Measurements from ENCODE around the gene INPP1.

Gene INPP1

GRCh38 chr2:190379249-190379964 is 36.0 kb downstream of the INPP1 start:
- TF ChIP-seq, protein P1, sequence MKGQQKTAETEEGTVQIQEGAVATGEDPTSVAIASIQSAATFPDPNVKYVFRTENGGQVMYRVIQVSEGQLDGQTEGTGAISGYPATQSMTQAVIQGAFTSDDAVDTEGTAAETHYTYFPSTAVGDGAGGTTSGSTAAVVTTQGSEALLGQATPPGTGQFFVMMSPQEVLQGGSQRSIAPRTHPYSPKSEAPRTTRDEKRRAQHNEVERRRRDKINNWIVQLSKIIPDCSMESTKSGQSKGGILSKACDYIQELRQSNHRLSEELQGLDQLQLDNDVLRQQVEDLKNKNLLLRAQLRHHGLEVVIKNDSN (IDR thresholded peaks at IDR 0.05), result no peak
- TF ChIP-seq YY1 (IDR thresholded peaks at IDR 0.05; ENCODE audit: low read depth), result no peak

DNA sequence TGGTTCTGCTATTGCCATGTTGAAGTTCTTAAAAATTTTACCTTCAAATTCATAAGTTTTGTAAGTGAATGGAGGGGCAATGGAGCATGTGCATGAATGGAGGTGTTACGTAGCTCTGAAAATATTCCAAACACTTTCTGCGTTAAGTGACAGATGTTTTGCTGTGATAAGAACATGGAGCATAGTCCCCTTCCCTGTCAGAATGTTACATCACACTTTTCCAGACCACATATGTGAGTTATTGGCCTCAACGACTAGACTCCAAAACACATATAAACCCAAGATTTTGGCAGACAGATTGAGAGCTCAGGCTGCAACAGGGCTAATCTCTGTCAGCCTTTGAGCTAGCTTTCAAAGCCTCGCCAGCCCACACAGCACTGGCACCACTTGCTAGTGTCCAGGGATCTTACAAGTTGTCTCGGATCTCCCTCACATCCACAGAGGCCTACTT is 37.6 kb downstream of the INPP1 start:
- no peak for TF ChIP-seq CREB1 (IDR thresholded peaks at IDR 0.05; ENCODE audit: low read depth)
- TF ChIP-seq RAD21 (IDR thresholded peaks at IDR 0.05; ENCODE audit: low read depth), result no peak
- no peak for TF ChIP-seq ZBTB7A (IDR thresholded peaks at IDR 0.05; ENCODE audit: low read depth)
- no peak for TF ChIP-seq YY1 (IDR thresholded peaks at IDR 0.05; ENCODE audit: low read depth)
- TF ChIP-seq, protein P2, sequence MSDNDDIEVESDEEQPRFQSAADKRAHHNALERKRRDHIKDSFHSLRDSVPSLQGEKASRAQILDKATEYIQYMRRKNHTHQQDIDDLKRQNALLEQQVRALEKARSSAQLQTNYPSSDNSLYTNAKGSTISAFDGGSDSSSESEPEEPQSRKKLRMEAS (IDR thresholded peaks at IDR 0.05), result no peak
- TF ChIP-seq TAF1 (IDR thresholded peaks at IDR 0.05; ENCODE audit: low read depth), result no peak
- TF ChIP-seq, protein P1 (IDR thresholded peaks at IDR 0.05), result no peak
- no peak for TF ChIP-seq NFIC (IDR thresholded peaks at IDR 0.05)
- TF ChIP-seq FOXM1 (IDR thresholded peaks at IDR 0.05; ENCODE audit: borderline replicate concordance, low read depth), result no peak

- TF ChIP-seq, protein P1 (IDR thresholded peaks at IDR 0.05), result no peak
- TF ChIP-seq TEAD4 (IDR thresholded peaks at IDR 0.05) (no peak), CREB1 (IDR thresholded peaks at IDR 0.05; ENCODE audit: low read depth) (no peak), YY1 (IDR thresholded peaks at IDR 0.05; ENCODE audit: low read depth) (no peak), RAD21 (IDR thresholded peaks at IDR 0.05; ENCODE audit: low read depth) (peak; percentile 87), ZBTB7A (IDR thresholded peaks at IDR 0.05; ENCODE audit: low read depth) (no peak), NFIC (IDR thresholded peaks at IDR 0.05) (no peak), FOXM1 (IDR thresholded peaks at IDR 0.05; ENCODE audit: borderline replicate concordance, low read depth) (no peak)
Observed at GRCh38 chr2:190382851-190383250, 39.5 kb downstream of the INPP1 start.

DNA sequence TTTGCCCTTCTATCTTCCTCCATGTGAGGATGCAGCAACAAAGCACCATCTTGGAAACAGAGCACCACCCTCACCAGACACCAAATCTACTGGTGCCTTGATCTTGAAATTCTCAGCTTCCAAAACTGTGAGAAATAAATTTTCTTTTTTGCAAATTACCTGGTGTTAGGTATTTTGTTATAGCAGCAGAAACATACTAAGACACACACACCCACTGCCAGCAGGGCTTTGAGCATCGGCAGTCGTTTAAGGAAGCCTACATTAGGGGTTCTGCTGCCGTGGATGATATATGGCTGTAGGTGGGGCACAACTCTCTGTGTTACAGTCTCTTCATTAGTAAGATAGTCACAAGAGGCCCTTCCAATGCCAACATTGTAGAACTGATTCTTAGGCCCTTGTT is 44.0 kb downstream of the INPP1 start:
- TF ChIP-seq CEBPB (IDR thresholded peaks at IDR 0.05) (no peak), EGR1 (IDR thresholded peaks at IDR 0.05) (no peak), REST (IDR thresholded peaks at IDR 0.05; ENCODE audit: low read depth) (no peak), ZBTB7A (IDR thresholded peaks at IDR 0.05; ENCODE audit: low read depth) (no peak), YY1 (IDR thresholded peaks at IDR 0.05; ENCODE audit: low read depth) (no peak), FOXM1 (IDR thresholded peaks at IDR 0.05; ENCODE audit: borderline replicate concordance, low read depth) (no peak), NFIC (IDR thresholded peaks at IDR 0.05) (no peak), TAF1 (IDR thresholded peaks at IDR 0.05; ENCODE audit: low read depth) (no peak), EP300 (IDR thresholded peaks at IDR 0.05; ENCODE audit: borderline replicate concordance) (no peak), CREB1 (IDR thresholded peaks at IDR 0.05; ENCODE audit: low read depth) (no peak), TEAD4 (IDR thresholded peaks at IDR 0.05) (no peak), TCF12 (IDR thresholded peaks at IDR 0.05; ENCODE audit: low read depth) (no peak)
- TF ChIP-seq, protein P2 (IDR thresholded peaks at IDR 0.05), result no peak
- TF ChIP-seq, protein P1 (IDR thresholded peaks at IDR 0.05), result no peak

DNA sequence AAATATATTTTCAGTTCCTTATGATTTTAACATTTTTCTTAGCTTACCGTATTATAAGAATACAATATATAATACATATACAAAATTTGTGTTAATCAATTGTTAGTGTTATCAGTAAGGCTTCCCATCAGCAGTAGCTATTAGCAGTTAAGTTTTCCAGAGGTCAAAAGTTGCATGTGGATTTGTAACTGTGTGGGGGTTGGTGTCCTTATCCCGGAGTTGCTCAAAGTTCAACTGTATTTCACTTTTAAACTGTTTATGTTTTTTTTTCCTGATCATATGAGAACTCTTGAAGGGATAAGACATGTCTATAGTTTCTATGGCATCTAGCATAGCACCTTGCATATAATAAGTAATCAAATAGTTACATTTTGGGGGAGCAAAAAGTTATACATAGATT is 52.9 kb downstream of the INPP1 start:
- TF ChIP-seq CREB1 (IDR thresholded peaks at IDR 0.05; ENCODE audit: low read depth) (no peak), ZBTB7A (IDR thresholded peaks at IDR 0.05; ENCODE audit: low read depth) (no peak), FOXM1 (IDR thresholded peaks at IDR 0.05; ENCODE audit: borderline replicate concordance, low read depth) (no peak), TAF1 (IDR thresholded peaks at IDR 0.05; ENCODE audit: low read depth) (no peak), RAD21 (IDR thresholded peaks at IDR 0.05; ENCODE audit: low read depth) (no peak), YY1 (IDR thresholded peaks at IDR 0.05; ENCODE audit: low read depth) (no peak), REST (IDR thresholded peaks at IDR 0.05; ENCODE audit: low read depth) (no peak), CEBPB (IDR thresholded peaks at IDR 0.05) (no peak), EGR1 (IDR thresholded peaks at IDR 0.05) (no peak)
- TF ChIP-seq, protein P1 (IDR thresholded peaks at IDR 0.05), result no peak
